HAP-1 (cell line): ENCODE results near the gene THOC6.
"Not testable (repeated sequence)": the region's sequence is repeated elsewhere in the genome, so short reads cannot be mapped to it uniquely, and the experiment has no call there.

ENCODE experiments used
- DNase-seq, 2 experiments: peaks; one replicate each; pipeline ENCODE4 v3.0.0-alpha.2; 2016 to 2020; ENCODE audit warnings: low spot score in 2 of 2
- H3K27me3 ChIP-seq: fragments of 250-450 bp; sonication (Bioruptor Pico); 2 replicates; pipeline ENCODE4 v1.5.1; 2020; ENCODE audit warnings: low read depth, mild to moderate bottlenecking, moderate library complexity
- H3K36me3 ChIP-seq: fragments of 250-450 bp; sonication (Bioruptor Pico); replicated peaks from 2 replicates; pipeline ENCODE4 v1.5.1; 2020; ENCODE audit warnings: mild to moderate bottlenecking
- H3K4me1 ChIP-seq: fragments of 250-450 bp; sonication (Bioruptor Pico); 2 replicates; pipeline ENCODE4 v1.5.1; 2020; ENCODE audit warnings: mild to moderate bottlenecking
- H3K4me3 ChIP-seq: fragments of 250-450 bp; sonication (Bioruptor Pico); 2 replicates; pipeline ENCODE4 v1.5.1; 2020; ENCODE audit warnings: mild to moderate bottlenecking, moderate library complexity
- H3K9me3 ChIP-seq: fragments of 250-450 bp; sonication (Bioruptor Pico); 2 replicates; pipeline ENCODE4 v1.5.1; 2020; ENCODE audit warnings: mild to moderate bottlenecking, moderate library complexity
- in situ Hi-C: fragments of 300-500 bp; cut with MboI; formaldehyde crosslinking; loops from 3 replicates; pipeline ENCODE4 v1.14.3; 2020; ENCODE audit warnings: low sequenced_read_pairs, inconsistent platforms, mixed read lengths

THOC6 gene

DNA sequence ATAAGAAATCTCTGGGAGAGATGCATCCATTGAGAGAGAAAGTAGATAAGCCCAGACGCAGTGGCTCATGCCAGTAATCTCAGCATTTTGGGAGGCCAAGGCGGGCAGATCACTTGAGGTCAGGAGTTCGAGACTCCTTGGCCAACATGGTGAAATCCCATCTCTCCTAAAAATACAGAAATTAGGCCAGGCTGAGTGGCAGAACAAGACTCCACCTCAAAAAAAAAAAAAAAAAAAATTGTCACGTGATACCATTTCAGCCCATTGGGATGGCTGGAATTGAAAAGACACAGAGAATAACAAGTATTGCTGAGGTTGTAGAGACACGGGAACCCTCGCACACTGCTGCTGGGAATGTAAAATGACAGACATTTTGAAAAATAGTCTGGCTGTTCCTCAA is 38.7 kb downstream of the THOC6 start:
- no peaks in the 10 kb centered on the region for H3K27me3 ChIP-seq
- in situ Hi-C loops, result no loop called here
- H3K36me3 ChIP-seq, result no peaks in the 10 kb centered on the region
- no peaks in the 10 kb centered on the region for H3K9me3 ChIP-seq
- H3K4me3 ChIP-seq, result no peak overlapping the region
- peaks cover 10% of the 10 kb centered on the region for H3K4me1 ChIP-seq
- no peak for DNase-seq

DNA sequence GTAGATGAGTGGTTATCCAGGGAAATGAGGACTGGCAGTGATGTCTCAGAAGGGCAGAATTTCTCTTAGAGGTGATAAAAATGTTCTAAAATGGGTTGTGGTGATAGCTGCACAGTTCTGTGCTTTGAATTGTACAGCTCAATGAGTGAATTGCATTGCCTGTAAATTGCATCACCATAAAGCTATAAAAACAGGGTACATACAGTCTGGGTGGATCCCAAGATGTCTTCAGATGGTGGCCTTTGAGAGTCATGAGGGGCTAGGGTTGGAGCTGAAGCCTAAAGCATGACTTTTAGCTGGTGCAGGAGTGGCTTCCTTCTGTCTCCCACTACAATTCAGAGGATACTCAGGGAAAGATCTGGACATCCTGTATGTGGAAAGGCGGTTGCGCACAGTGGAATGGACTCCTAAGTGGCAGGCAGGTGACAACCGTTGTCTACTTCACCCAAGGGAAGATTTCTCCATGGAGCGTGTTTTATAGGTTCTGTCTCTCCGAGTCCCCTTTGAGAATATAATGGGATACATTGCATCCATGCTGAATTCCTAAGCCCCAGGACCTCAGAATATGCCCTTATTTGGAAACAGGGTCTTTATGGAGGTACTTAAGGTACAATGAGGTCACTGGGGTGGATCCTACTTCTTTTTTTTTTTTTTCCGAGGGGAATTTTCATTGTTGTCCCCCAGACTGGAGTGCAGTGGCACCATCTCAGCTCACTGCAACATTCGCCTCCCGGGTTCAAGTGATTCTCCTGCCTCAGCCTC is 40.0 kb downstream of the THOC6 start:
- H3K36me3 ChIP-seq, result no peaks in the 10 kb centered on the region
- peaks cover 10% of the 10 kb centered on the region for H3K4me1 ChIP-seq
- H3K9me3 ChIP-seq, result no peaks in the 10 kb centered on the region
- no peak for DNase-seq
- H3K27me3 ChIP-seq, result no peaks in the 10 kb centered on the region
- in situ Hi-C loops, result no loop called here
- no peak overlapping the region for H3K4me3 ChIP-seq

DNA sequence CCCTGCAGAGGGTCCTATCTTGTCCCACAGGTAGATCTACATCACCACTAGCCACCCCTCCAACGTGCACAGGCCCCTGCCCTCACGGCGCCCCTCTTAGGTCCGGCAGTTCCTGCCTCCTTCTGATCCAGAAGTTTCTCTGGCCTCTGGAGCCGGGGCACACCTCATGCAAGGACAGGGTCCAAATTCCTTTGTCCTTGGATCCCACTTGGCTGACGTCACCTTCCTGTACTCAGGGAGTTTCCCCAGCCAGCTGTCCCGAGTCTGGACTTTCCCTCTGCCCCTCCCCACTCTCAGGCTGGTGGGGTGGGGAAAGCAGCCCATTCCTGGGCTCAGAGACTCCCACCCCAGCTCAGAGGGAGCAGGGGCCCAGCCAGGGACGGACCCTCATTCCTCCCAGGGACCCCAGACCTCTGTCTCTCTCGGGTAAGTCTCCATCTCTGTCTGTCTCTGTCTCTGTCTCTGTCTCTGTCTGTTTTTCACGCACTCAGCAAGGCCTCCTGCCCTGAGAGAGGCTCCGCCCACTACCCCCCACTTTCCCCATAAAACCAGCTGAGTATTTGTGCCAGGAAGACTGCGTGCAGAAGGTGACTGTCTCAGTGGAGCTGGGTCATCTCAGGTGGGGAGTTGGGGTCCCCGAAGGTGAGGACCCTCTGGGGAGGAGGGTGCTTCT is 41.4 kb downstream of the THOC6 start, which contains the start of gene IL32:
Gene IL32 (plus strand): TSS at position 572 of the 673 bp plus-strand sequence. CDS start 172 bp downstream, outside the sequence.
- no peak for DNase-seq
- Histone ChIP-seq H3K36me3 (no peaks in the 10 kb centered on the region), H3K27me3 (no peaks in the 10 kb centered on the region), H3K4me1 (peaks cover 3% of the 10 kb centered on the region; the same call in 1 of the 2 replicates), H3K4me3 (no peak within 1 kb of the TSS), H3K9me3 (no peaks in the 10 kb centered on the region)
- in situ Hi-C loops, result no loop called here

DNA sequence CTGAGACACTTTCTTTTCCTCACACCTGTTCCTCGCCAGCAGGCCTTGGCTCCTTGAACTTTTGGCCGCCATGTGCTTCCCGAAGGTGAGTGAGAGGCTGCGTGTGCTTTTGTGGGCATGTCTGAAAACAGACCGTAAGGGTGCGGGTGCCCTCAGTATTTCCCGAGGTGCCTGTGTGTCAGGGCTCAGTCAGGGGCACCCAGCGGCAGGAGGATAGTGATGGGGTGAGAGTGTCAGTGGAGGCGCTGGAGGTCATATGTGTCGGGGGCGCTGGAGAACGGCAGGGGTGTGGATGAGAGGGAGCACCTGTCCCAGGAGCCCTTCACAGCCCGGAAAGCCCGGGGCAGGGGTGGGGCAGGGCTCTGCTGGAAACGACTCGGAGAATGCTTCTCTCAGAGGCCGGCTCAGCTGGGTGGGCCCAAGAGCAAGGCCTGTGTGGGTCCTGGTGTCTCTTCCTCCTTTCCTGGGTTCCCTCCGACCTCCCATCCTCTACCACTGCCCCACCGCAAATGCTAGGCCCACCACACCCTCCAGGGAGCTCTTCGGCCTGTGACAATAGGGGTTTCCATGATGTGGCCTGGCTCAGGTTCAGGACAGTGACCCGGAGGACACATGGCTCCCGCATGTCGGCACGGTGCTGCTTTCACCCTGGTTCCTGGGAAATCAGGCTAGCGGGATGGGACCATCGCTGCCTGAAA is 42.1 kb downstream of the THOC6 start:
- Histone ChIP-seq H3K9me3 (no peaks in the 10 kb centered on the region), H3K4me1 (no peaks in the 10 kb centered on the region; the same call in 1 of the 2 replicates), H3K4me3 (no peak overlapping the region), H3K36me3 (no peaks in the 10 kb centered on the region), H3K27me3 (no peaks in the 10 kb centered on the region)
- DNase-seq, result no peak
- in situ Hi-C loops, result no loop called here

DNA sequence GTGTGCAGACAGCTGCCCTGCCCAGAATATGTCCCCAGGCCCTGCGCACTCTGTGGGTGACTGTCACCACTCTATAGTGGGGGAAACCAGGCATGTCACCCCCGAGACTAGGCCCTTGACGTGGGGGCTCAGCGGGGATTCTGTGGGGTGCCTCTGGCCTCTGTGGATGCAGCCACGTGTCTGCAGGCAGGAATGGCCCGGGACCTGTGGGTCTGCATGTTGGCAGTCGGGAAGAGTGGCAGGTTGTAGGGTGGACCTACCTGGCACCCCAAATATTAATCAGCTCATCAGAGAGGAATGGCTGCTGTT is 42.6 kb downstream of the THOC6 start:
- no peaks in the 10 kb centered on the region for H3K36me3 ChIP-seq
- DNase-seq, result no peak
- no peak overlapping the region for H3K4me3 ChIP-seq
- no peaks in the 10 kb centered on the region; the same call in 1 of the 2 replicates for H3K4me1 ChIP-seq
- H3K27me3 ChIP-seq, result no peaks in the 10 kb centered on the region
- no peaks in the 10 kb centered on the region for H3K9me3 ChIP-seq
- in situ Hi-C loops, result no loop called here

DNA sequence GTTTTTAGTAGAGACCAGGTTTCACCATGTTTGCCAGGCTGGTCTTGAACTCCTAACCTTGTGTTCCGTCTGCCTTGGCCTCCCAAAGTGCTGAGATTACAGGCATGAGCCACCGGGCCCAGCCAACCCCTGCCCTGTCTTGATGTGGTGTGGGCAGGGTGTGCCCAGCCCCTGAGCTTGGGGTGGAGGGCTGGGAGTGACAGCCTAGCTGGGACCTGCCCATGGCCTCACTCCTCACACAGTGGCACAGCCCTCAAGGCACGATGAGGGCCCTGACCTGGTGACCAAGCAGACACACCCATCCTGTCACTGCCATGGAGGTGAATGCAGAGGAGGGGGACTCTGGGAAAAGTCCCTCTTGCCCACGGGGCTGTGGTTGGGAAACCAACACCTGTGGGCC is 44.7 kb downstream of the THOC6 start:
- in situ Hi-C loops, result no loop called here
- Histone ChIP-seq H3K27me3 (no peaks in the 10 kb centered on the region), H3K9me3 (no peaks in the 10 kb centered on the region), H3K36me3 (no peaks in the 10 kb centered on the region), H3K4me3 (no peak overlapping the region), H3K4me1 (no peaks in the 10 kb centered on the region; the same call in 1 of the 2 replicates)
- DNase-seq, result no peak

DNA sequence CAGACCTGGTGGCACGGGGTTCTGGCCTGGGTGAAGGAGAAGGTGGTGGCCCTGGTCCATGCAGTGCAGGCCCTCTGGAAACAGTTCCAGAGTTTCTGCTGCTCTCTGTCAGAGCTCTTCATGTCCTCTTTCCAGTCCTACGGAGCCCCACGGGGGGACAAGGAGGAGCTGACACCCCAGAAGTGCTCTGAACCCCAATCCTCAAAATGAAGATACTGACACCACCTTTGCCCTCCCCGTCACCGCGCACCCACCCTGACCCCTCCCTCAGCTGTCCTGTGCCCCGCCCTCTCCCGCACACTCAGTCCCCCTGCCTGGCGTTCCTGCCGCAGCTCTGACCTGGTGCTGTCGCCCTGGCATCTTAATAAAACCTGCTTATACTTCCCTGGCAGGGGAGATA is 45.3 kb downstream of the THOC6 start:
- DNase-seq, H3K36me3 ChIP-seq, H3K4me1 ChIP-seq, H3K27me3 ChIP-seq, H3K9me3 ChIP-seq, in situ Hi-C loops, H3K4me3 ChIP-seq: not testable (repeated sequence)

DNA sequence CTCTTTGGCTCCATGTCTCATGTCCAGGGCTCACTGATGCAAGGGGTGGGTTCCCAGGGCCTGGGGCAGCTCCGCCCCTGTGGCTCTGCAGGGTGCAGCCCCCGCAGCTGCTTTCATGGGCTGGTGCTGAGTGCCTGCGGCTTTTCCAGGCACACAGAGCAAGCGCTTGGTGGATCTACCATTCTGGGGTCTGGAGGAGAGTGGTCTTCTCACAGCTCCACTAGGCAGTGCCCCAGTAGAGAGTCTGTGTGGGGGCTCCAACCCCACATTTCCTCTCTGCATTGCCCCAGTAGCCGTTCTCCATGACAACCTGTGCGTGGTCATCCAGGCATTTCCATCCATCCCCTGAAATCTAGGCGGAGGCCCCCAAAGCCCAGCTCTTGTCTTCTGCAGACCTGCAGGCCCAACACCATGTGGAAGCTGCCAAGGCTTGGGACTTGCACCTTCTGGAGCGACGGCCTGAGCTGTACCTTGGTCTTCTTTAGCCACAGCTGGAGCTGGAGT is 46.8 kb downstream of the THOC6 start:
- Histone ChIP-seq H3K36me3 (no peaks in the 10 kb centered on the region), H3K27me3 (peaks cover 5% of the 10 kb centered on the region; the same call in 1 of the 2 replicates), H3K9me3 (no peaks in the 10 kb centered on the region), H3K4me3 (no peak overlapping the region), H3K4me1 (no peaks in the 10 kb centered on the region)
- in situ Hi-C loops, result no loop called here
- DNase-seq, result no peak

DNA sequence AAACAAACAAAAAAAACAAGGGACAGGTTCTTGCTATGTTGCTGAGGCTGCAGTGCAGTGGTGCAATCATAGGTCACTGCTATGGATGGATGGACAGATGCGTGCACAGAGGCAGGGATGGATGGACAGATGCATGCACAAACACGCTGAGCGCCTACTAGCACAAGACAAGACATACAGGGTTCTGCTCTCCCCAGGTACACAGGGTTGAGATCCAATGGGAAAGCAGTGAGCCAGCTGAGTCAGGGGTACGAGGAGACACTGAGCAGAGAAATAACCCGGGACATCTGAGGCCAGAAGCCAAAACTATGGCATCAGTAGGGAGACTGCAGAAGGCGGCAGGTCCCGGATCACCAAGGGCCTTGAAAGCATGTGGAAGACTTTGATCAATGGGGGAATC is 47.8 kb downstream of the THOC6 start:
- no peak for DNase-seq
- in situ Hi-C loops, result no loop called here

DNA sequence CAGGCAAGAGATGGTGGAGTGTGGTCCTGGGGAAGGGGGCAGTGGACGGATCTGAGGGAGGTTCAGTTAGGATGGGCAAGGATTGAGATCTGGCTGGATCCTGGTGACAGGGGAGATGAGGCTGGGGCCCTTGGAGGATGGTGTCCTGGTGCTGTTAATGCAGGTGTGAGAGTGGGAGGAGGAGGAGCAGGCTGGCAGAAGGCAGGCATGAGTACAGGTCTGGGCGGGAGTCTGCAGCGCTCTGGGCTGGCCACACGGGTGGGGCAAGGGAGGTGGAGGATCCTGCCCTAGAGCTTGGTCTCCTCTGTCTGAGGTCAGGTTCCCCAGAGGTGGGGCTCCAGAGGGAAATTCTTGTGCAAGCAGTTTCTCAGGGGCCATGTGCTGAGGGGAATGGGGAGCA is 48.3 kb downstream of the THOC6 start:
- H3K27me3 ChIP-seq, DNase-seq, H3K9me3 ChIP-seq, H3K4me3 ChIP-seq, in situ Hi-C loops, H3K36me3 ChIP-seq, H3K4me1 ChIP-seq: not testable (repeated sequence)

More for the DNA sequence above, 47.8 kb downstream of the THOC6 start:
- Histone ChIP-seq H3K36me3 (no peaks in the 10 kb centered on the region), H3K4me3 (no peak overlapping the region), H3K9me3 (no peaks in the 10 kb centered on the region), H3K27me3 (peaks cover 5% of the 10 kb centered on the region; the same call in 1 of the 2 replicates), H3K4me1 (no peaks in the 10 kb centered on the region)

DNA sequence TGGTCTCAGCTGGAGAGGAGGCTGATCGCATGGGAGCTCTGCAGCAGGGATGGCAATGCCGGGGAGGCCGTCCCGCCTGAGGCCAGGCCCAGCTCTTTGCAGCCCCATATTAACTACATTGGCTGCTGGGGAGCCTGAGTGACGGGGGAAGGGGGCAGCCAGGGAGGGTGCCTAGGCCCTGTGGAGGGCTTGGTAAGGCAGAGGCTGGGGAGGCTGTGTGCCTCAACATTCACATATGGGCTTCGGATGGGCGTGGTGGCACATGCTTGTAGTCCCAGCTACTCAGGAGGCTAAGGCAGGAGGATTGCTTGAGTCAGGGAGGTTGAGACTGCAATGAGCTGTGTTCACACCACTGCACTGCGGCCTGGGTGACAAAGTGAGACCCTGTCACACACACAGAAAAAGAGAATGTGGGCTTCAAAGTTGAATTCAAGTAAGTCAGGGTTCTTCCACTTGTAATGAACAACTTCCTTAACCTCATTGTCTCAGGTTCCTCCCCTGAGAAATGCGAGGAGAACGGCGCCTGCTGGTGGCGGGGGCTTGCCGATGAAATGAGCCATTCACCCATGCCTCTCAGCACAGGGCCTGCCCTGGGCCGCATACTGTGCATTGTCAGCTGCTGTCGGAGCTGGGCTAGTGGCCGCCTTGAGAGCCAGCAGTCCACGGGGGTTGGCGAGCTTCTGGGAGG is 48.9 kb downstream of the THOC6 start:
- H3K36me3 ChIP-seq, in situ Hi-C loops, DNase-seq, H3K4me1 ChIP-seq, H3K9me3 ChIP-seq, H3K4me3 ChIP-seq: not testable (repeated sequence)
- H3K27me3 ChIP-seq, result peaks cover 14% of the 10 kb centered on the region

DNA sequence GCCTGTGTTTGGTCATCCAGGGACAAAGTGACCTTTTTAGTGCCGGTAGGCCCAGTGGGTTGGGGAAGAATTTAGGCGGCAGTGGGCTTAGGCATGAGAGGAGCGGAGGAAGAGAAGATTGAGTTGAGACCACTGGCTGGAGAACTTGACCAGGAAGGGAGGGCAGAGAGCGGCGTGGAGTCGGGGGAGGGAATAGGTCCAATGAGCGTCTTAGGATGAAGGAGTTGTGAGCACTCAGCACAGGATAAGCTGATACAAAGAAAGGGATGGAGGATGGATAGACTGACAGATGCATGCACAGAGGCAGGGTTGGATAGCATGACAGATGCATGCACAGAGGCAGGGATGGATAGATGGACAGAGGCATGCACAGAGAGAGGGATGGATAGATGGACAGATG is 49.6 kb downstream of the THOC6 start:
- H3K9me3 ChIP-seq, result no peaks in the 10 kb centered on the region
- no peaks in the 10 kb centered on the region for H3K4me1 ChIP-seq
- H3K4me3 ChIP-seq, result no peak overlapping the region
- H3K27me3 ChIP-seq, result peaks cover 21% of the 10 kb centered on the region
- no peaks in the 10 kb centered on the region for H3K36me3 ChIP-seq
- DNase-seq, result no peak
- in situ Hi-C loops, result no loop called here

DNA sequence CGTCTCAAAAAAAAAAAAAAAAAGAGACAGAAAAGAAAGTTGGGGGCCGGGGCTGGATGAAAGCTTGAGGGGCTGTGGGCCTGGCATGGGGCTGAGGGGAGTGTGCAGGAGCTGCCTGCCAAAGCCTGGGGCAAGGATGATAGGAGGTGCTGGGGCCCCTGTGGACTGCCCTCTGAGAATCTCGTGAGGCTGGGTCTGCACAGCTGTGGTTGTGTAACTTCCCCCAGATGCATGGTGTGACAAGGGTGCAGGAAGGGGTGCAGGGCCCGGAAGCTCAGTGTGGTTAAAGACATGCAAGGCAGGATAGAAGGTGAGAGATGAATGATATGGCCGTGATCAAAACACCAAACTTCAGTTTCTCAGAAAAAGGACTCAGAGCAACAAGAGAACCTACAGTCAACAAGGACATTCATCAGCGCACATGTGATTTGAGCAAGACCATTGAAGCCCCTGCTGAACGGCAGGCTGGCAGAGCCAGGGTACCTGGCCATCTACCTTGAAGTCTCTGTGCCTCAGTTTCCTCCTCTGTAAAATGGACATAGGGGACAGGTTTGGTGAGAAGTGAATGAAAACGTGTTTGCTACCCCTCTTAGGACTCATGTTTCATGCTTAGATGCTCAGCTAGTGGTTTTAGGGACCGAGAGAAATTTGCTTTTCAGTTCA is 51.2 kb downstream of the THOC6 start:
- Histone ChIP-seq H3K36me3 (no peaks in the 10 kb centered on the region), H3K4me1 (no peaks in the 10 kb centered on the region), H3K4me3 (no peak overlapping the region), H3K27me3 (peaks cover 35% of the 10 kb centered on the region), H3K9me3 (no peaks in the 10 kb centered on the region)
- no peak for DNase-seq
- in situ Hi-C loops, result no loop called here
